ENCODE data around the gene SUPT6H. TPM values are rescaled to one million over a fixed set of nuclear protein-coding genes. Genes with fewer than 3 reads are reported as not detected.

Gene SUPT6H
- 19.0 and 20.4 TPM in 2 replicates for polyA plus RNA-seq
- polyA minus RNA-seq = 47.0 and 53.3 TPM in 2 replicates

DNA sequence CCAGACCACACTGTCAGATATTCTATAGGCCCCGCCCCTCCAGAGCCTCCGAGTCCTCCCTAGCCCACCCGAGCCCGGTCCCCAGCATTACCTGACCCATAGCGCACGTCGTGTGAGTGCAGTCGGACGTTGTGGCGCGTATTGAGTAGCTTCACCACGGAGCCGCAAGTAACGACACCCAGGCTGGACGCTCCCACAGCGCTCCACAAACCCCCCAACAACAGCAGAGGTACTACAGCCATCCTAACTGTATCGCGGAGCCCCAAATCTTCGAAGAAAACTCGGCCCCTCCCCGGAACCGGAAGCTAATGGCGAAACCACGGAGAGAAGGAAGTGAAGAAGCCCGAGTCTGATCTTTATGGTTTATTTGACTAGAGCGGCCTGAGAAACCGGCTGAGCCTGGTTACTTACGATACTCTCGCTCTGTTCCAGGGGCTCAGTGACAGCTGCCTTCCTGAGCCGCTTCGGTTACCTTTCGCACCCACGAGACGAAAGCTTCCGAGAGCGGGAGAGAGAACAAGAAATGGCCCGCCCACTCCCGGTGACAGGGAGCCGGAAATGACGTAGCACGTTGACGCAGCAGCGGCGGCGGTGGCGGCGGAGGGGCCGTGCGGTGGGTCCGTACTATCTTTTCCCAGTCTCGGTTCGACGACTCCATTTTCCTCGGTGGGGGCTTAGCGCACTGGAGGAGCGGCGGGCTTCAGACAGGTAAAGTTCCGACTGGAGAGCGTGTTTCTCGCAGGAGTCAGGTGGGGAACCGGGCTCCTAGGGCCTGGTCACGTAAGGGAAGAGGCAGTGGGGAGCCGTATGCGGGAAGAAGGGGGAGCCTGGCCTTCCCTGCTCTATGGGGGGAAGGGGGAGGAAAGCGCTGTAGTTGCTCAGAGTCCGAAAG lies at the start of gene SUPT6H, which contains the start of gene SDF2:
TSS of gene SUPT6H (plus strand) at position 571 of the 892 bp plus-strand sequence. CDS start 11,197 bp downstream, outside the sequence.
TSS of gene SDF2 (minus strand) at position 272 of the 892 bp plus-strand sequence. CDS start at position 242, 30 bp downstream.
- peaks cover 67% of the 10 kb centered on the region for H3K79me2 ChIP-seq (replicated peaks; ENCODE audit: insufficient read depth, low read length)
- H3K27ac ChIP-seq (ENCODE audit: low read length) = peak within 1 kb of the TSS; percentile 98
- H3K4me3 ChIP-seq (ENCODE audit: low read length) = peak within 1 kb of the TSS; percentile 92
- no peaks in the 10 kb centered on the region for H3K27me3 ChIP-seq (ENCODE audit: insufficient read depth, low read depth, low read length)
- peak within 1 kb of the TSS; percentile 98 for H3K4me2 ChIP-seq (ENCODE audit: low read length)
- H3K9me3 ChIP-seq (ENCODE audit: low read length) = no peaks in the 10 kb centered on the region
- no peaks in the 10 kb centered on the region for H3F3A ChIP-seq (ENCODE audit: insufficient read depth, low read length, poor library complexity, severe bottlenecking)
- no peaks in the 10 kb centered on the region for H3K9me2 ChIP-seq (ENCODE audit: insufficient read depth, low read length)
- TF ChIP-seq, protein P1, sequence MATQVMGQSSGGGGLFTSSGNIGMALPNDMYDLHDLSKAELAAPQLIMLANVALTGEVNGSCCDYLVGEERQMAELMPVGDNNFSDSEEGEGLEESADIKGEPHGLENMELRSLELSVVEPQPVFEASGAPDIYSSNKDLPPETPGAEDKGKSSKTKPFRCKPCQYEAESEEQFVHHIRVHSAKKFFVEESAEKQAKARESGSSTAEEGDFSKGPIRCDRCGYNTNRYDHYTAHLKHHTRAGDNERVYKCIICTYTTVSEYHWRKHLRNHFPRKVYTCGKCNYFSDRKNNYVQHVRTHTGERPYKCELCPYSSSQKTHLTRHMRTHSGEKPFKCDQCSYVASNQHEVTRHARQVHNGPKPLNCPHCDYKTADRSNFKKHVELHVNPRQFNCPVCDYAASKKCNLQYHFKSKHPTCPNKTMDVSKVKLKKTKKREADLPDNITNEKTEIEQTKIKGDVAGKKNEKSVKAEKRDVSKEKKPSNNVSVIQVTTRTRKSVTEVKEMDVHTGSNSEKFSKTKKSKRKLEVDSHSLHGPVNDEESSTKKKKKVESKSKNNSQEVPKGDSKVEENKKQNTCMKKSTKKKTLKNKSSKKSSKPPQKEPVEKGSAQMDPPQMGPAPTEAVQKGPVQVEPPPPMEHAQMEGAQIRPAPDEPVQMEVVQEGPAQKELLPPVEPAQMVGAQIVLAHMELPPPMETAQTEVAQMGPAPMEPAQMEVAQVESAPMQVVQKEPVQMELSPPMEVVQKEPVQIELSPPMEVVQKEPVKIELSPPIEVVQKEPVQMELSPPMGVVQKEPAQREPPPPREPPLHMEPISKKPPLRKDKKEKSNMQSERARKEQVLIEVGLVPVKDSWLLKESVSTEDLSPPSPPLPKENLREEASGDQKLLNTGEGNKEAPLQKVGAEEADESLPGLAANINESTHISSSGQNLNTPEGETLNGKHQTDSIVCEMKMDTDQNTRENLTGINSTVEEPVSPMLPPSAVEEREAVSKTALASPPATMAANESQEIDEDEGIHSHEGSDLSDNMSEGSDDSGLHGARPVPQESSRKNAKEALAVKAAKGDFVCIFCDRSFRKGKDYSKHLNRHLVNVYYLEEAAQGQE (IDR thresholded peaks at IDR 0.05; ENCODE audit: borderline replicate concordance) = peak; percentile 95
- TF ChIP-seq POLR2AphosphoS5 (IDR thresholded peaks at IDR 0.05) (peak; percentile 97), SMC3 (conservative IDR thresholded peaks at IDR 0.05; ENCODE audit: poor library complexity) (no peak), EZH2 (IDR thresholded peaks at IDR 0.05; ENCODE audit: borderline replicate concordance, insufficient read depth, low read length, poor library complexity, severe bottlenecking) (no peak), TAF1 (IDR thresholded peaks at IDR 0.05; ENCODE audit: low read depth) (peak; percentile 67), RAD21 (conservative IDR thresholded peaks at IDR 0.05) (no peak), EP300 (conservative IDR thresholded peaks at IDR 0.05; ENCODE audit: poor library complexity, severe bottlenecking) (peak; percentile 58), MXI1 (conservative IDR thresholded peaks at IDR 0.05; ENCODE audit: poor library complexity, severe bottlenecking) (peak; percentile 87)
- TF ChIP-seq, protein P2, sequence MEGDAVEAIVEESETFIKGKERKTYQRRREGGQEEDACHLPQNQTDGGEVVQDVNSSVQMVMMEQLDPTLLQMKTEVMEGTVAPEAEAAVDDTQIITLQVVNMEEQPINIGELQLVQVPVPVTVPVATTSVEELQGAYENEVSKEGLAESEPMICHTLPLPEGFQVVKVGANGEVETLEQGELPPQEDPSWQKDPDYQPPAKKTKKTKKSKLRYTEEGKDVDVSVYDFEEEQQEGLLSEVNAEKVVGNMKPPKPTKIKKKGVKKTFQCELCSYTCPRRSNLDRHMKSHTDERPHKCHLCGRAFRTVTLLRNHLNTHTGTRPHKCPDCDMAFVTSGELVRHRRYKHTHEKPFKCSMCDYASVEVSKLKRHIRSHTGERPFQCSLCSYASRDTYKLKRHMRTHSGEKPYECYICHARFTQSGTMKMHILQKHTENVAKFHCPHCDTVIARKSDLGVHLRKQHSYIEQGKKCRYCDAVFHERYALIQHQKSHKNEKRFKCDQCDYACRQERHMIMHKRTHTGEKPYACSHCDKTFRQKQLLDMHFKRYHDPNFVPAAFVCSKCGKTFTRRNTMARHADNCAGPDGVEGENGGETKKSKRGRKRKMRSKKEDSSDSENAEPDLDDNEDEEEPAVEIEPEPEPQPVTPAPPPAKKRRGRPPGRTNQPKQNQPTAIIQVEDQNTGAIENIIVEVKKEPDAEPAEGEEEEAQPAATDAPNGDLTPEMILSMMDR (IDR thresholded peaks at IDR 0.05; ENCODE audit: poor library complexity, severe bottlenecking) = no peak
- peaks cover 4% of the 10 kb centered on the region for H3K36me3 ChIP-seq (ENCODE audit: insufficient read depth, low read length)
- peak within 1 kb of the TSS; percentile 90 for H2AFZ ChIP-seq (ENCODE audit: low read depth, low read length)
- H4K20me1 ChIP-seq (ENCODE audit: insufficient read depth) = peaks cover 4% of the 10 kb centered on the region
- peak within 1 kb of the TSS; percentile 95 for H3K9ac ChIP-seq (ENCODE audit: low read length)

DNA sequence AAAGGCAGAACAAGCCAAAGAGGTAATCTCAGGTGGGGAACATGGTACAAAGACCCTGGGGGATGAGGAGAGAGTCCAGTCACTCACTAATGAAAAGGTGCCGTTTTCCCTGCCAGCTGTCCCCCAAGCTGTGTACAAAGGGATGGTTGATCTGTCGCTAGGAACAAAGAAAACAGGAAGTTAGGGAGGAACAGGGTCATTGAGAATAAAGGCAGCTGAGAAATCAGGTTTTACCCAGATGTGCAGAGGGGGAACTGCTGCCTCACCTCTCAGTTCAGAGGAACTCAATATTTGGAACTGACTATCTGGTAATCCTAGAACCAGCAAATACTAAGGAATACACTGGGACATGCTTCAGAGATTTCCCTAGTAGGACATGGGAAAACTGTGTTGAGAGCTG lies 49.5 kb upstream of the SUPT6H start:
- no peak overlapping the region for H2AFZ ChIP-seq (ENCODE audit: low read depth, low read length)
- no peak overlapping the region for H3K4me3 ChIP-seq (ENCODE audit: low read length)
- no peak overlapping the region for H3K9ac ChIP-seq (ENCODE audit: low read length)
- no peaks in the 10 kb centered on the region for H4K20me1 ChIP-seq (ENCODE audit: insufficient read depth)
- no peaks in the 10 kb centered on the region for H3K27me3 ChIP-seq (ENCODE audit: insufficient read depth, low read depth, low read length)
- no peaks in the 10 kb centered on the region for H3K79me2 ChIP-seq (replicated peaks; ENCODE audit: insufficient read depth, low read length)
- H3K27ac ChIP-seq (ENCODE audit: low read length) = no peak overlapping the region
- H3K36me3 ChIP-seq (ENCODE audit: insufficient read depth, low read length) = peaks cover 3% of the 10 kb centered on the region
- H3K9me2 ChIP-seq (ENCODE audit: insufficient read depth, low read length) = no peaks in the 10 kb centered on the region
- no peak overlapping the region for H3K4me2 ChIP-seq (ENCODE audit: low read length)
- TF ChIP-seq, protein P2 (IDR thresholded peaks at IDR 0.05; ENCODE audit: poor library complexity, severe bottlenecking) = no peak
- TF ChIP-seq SMC3 (conservative IDR thresholded peaks at IDR 0.05; ENCODE audit: poor library complexity) = no peak
- no peaks in the 10 kb centered on the region for H3F3A ChIP-seq (ENCODE audit: insufficient read depth, low read length, poor library complexity, severe bottlenecking)
- no peaks in the 10 kb centered on the region for H3K9me3 ChIP-seq (ENCODE audit: low read length)
